ENCODE data around the gene CAPN13.

CAPN13 gene

GRCh38 chr2:30695749-30696148, 111.5 kb downstream of the CAPN13 start:
- Histone ChIP-seq H3K79me2 (ENCODE audit: insufficient read depth, low read length) (no peaks in the 10 kb centered on the region), H3K27me3 (ENCODE audit: insufficient read depth, low read length, poor library complexity, severe bottlenecking) (no peaks in the 10 kb centered on the region), H3K4me1 (ENCODE audit: insufficient read depth, low read length, poor library complexity, severe bottlenecking) (no peaks in the 10 kb centered on the region), H3K9me2 (replicated peaks; ENCODE audit: low read depth, low read length) (no peaks in the 10 kb centered on the region), H4K20me1 (ENCODE audit: insufficient read depth, low read length, poor library complexity, severe bottlenecking) (no peaks in the 10 kb centered on the region), H3K9me3 (ENCODE audit: insufficient read depth, low read depth, low read length) (no peaks in the 10 kb centered on the region), H3K9ac (ENCODE audit: low read depth, low read length, poor library complexity, severe bottlenecking) (no peak overlapping the region), H3K4me3 (ENCODE audit: low read length, poor library complexity, severe bottlenecking) (no peak overlapping the region), H2AFZ (ENCODE audit: low read length) (no peak overlapping the region), H3F3A (ENCODE audit: low read depth) (no peaks in the 10 kb centered on the region), H3K36me3 (ENCODE audit: insufficient read depth, low read length) (no peaks in the 10 kb centered on the region), H3K4me2 (ENCODE audit: low read depth, low read length, poor library complexity, severe bottlenecking) (no peak overlapping the region)
- no peak for TF ChIP-seq EZH2phosphoT487 (IDR thresholded peaks at IDR 0.05; ENCODE audit: borderline replicate concordance)
- TF ChIP-seq, protein P1, sequence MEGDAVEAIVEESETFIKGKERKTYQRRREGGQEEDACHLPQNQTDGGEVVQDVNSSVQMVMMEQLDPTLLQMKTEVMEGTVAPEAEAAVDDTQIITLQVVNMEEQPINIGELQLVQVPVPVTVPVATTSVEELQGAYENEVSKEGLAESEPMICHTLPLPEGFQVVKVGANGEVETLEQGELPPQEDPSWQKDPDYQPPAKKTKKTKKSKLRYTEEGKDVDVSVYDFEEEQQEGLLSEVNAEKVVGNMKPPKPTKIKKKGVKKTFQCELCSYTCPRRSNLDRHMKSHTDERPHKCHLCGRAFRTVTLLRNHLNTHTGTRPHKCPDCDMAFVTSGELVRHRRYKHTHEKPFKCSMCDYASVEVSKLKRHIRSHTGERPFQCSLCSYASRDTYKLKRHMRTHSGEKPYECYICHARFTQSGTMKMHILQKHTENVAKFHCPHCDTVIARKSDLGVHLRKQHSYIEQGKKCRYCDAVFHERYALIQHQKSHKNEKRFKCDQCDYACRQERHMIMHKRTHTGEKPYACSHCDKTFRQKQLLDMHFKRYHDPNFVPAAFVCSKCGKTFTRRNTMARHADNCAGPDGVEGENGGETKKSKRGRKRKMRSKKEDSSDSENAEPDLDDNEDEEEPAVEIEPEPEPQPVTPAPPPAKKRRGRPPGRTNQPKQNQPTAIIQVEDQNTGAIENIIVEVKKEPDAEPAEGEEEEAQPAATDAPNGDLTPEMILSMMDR (conservative IDR thresholded peaks at IDR 0.05; ENCODE audit: low read length): no peak

DNA sequence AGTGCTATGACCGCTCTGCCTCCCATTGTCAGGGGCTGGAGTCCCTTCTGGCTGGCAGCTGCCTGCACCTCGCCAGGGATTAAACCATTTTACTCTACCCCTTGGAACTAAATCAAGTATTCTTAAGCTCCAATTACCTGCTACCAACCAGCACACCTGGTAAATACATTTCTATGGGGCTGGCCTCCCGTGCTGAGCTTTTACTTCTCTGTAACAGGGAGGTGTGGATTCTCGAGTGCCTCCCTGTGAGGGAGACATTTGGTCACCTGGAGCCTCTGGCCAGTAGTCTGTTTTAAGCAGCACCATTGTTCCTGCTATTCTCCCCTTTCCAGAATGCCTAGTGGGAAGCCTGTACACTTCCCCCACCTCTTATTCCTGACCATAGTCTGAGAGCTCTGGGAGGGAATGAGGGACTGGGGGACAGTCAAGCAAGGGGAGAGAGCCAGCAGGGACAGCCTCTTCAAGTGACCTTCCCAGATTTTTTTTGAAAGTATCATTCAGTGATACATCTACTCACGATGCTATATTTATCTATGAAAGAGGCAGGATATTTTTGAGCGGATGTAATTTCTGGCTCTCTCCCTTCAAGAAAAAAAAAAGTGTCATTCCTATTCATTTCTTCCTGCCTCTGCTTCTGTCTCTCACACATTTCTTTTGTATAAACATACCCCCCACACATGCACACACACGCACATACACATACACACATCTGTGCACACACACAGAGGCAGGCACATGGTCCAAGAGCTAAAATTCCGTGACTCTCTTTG, 112.8 kb downstream of the CAPN13 start:
- no peaks in the 10 kb centered on the region for H3K36me3 ChIP-seq (ENCODE audit: insufficient read depth, low read length)
- no peak overlapping the region for H3K9ac ChIP-seq (ENCODE audit: low read depth, low read length, poor library complexity, severe bottlenecking)
- no peaks in the 10 kb centered on the region for H3K9me2 ChIP-seq (replicated peaks; ENCODE audit: low read depth, low read length)
- no peaks in the 10 kb centered on the region for H3K79me2 ChIP-seq (ENCODE audit: insufficient read depth, low read length)
- no peaks in the 10 kb centered on the region for H3K4me1 ChIP-seq (ENCODE audit: insufficient read depth, low read length, poor library complexity, severe bottlenecking)
- no peaks in the 10 kb centered on the region for H4K20me1 ChIP-seq (ENCODE audit: insufficient read depth, low read length, poor library complexity, severe bottlenecking)
- no peak overlapping the region for H2AFZ ChIP-seq (ENCODE audit: low read length)
- no peaks in the 10 kb centered on the region for H3F3A ChIP-seq (ENCODE audit: low read depth)
- no peak for TF ChIP-seq EZH2phosphoT487 (IDR thresholded peaks at IDR 0.05; ENCODE audit: borderline replicate concordance)
- TF ChIP-seq, protein P1 (conservative IDR thresholded peaks at IDR 0.05; ENCODE audit: low read length): no peak
- H3K27me3 ChIP-seq (ENCODE audit: insufficient read depth, low read length, poor library complexity, severe bottlenecking): no peaks in the 10 kb centered on the region
- H3K9me3 ChIP-seq (ENCODE audit: insufficient read depth, low read depth, low read length): no peaks in the 10 kb centered on the region
- no peak overlapping the region for H3K4me2 ChIP-seq (ENCODE audit: low read depth, low read length, poor library complexity, severe bottlenecking)
- no peak overlapping the region for H3K4me3 ChIP-seq (ENCODE audit: low read length, poor library complexity, severe bottlenecking)

- Histone ChIP-seq H3K9me2 (replicated peaks; ENCODE audit: low read depth, low read length) (no peaks in the 10 kb centered on the region), H4K20me1 (ENCODE audit: insufficient read depth, low read length, poor library complexity, severe bottlenecking) (no peaks in the 10 kb centered on the region), H3F3A (ENCODE audit: low read depth) (no peaks in the 10 kb centered on the region), H3K4me1 (ENCODE audit: insufficient read depth, low read length, poor library complexity, severe bottlenecking) (no peaks in the 10 kb centered on the region), H3K4me3 (ENCODE audit: low read length, poor library complexity, severe bottlenecking) (no peak overlapping the region), H2AFZ (ENCODE audit: low read length) (no peak overlapping the region), H3K9me3 (ENCODE audit: insufficient read depth, low read depth, low read length) (no peaks in the 10 kb centered on the region), H3K9ac (ENCODE audit: low read depth, low read length, poor library complexity, severe bottlenecking) (no peak overlapping the region), H3K79me2 (ENCODE audit: insufficient read depth, low read length) (no peaks in the 10 kb centered on the region), H3K36me3 (ENCODE audit: insufficient read depth, low read length) (no peaks in the 10 kb centered on the region), H3K4me2 (ENCODE audit: low read depth, low read length, poor library complexity, severe bottlenecking) (no peak overlapping the region), H3K27me3 (ENCODE audit: insufficient read depth, low read length, poor library complexity, severe bottlenecking) (no peaks in the 10 kb centered on the region)
- TF ChIP-seq, protein P1 (conservative IDR thresholded peaks at IDR 0.05; ENCODE audit: low read length): no peak
- no peak for TF ChIP-seq EZH2phosphoT487 (IDR thresholded peaks at IDR 0.05; ENCODE audit: borderline replicate concordance)
Observed at GRCh38 chr2:30693821-30694281, 113.4 kb downstream of the CAPN13 start.
